ENCODE measurements around the gene PRMT5.

PRMT5 gene

GRCh38 chr14:22872833-22873520, 56.2 kb downstream of the PRMT5 start:
- DNase-seq: no peak

- DNase-seq: peak; percentile 65 to 70
Measured at GRCh38 chr14:22872033-22872832, 56.9 kb downstream of the PRMT5 start.

- DNase-seq: peak; percentile 66 to 79
Measured at GRCh38 chr14:22871224-22872032, 57.7 kb downstream of the PRMT5 start, which contains the start of gene LRP10. Gene LRP10 (plus strand): TSS chr14:22871740. CDS start chr14:22872304, 564 bp downstream.

- no peak for DNase-seq
Measured at GRCh38 chr14:22870811-22871223, 58.4 kb downstream of the PRMT5 start.
